Left colon (tissue), 2 donors: Measurements from ENCODE around the gene GOLGA6D. TPM values are rescaled to one million over a fixed set of nuclear protein-coding genes. Genes with fewer than 3 reads are reported as not detected.
A peak's percentile ranks its signal among the peaks of the same experiment; 100 is the strongest.
"Not testable (repeated sequence)": the region's sequence is repeated elsewhere in the genome, so short reads cannot be mapped to it uniquely, and the experiment has no call there.

ENCODE experiments used
- ATAC-seq: fragments of 200-7000 bp; cut with Tn5 transposase; one replicate; pipeline ENCODE4 v1.9.1; 2020; ENCODE audit warnings: mild to moderate bottlenecking, moderate library complexity
- DNase-seq, 2 donors: peaks; one replicate each; pipeline ENCODE4 v3.0.0-alpha.2; 2020
- intact Hi-C, 2 donors: fragments of 100-400 bp; cut with DNase I in 1 of 2; cut with micrococcal nuclease in 1 of 2; formaldehyde crosslinking; loops; one replicate each; pipeline versions ENCODE4 v1.11.2 to v1.14.0; 2022; cut with DNase I, micrococcal nuclease
- total RNA-seq, 2 donors: library from RNA; stranded (reverse); fragmentation: NEBNext Ultra II Directional; extraction: Animal tissue kit (Norgen Biotek cat#: 25700); gene quantifications; one replicate each; pipeline ENCODE4 v1.2.1, GENCODE V29; 2021
- donor health status: DM: no; HTN: no; CAD: no.
- donor health status: DM: yes; HTN: yes; CAD: no.

GOLGA6D gene
- total RNA-seq, 2 donors from 2014 or later, result not detected

GRCh38 chr15:75321711-75322110, 39.1 kb downstream of the GOLGA6D start:
- ATAC-seq (no peak), DNase-seq (no peak)
- intact Hi-C loops, result no loop called here

- no peak for ATAC-seq
- no peak for DNase-seq
Observed at GRCh38 chr15:75325922-75326321, 43.3 kb downstream of the GOLGA6D start.

GRCh38 chr15:75327005-75327404, 44.4 kb downstream of the GOLGA6D start:
- DNase-seq (no peak), ATAC-seq (no peak)
- intact Hi-C loops, result no loop called here

More at GRCh38 chr15:75325922-75326321, 43.3 kb downstream of the GOLGA6D start:
- intact Hi-C loops, result no loop called here

GRCh38 chr15:75327491-75327890, 44.9 kb downstream of the GOLGA6D start:
- intact Hi-C loops, result no loop called here
- ATAC-seq (no peak), DNase-seq (no peak)

- no peak for DNase-seq
- no peak for ATAC-seq
- intact Hi-C loops, result no loop called here
Observed at GRCh38 chr15:75328493-75329314, 46.1 kb downstream of the GOLGA6D start.

GRCh38 chr15:75329571-75329970, 46.9 kb downstream of the GOLGA6D start:
- intact Hi-C loops, result no loop called here
- ATAC-seq, result no peak
- no peak for DNase-seq

GRCh38 chr15:75332093-75332492, 49.5 kb downstream of the GOLGA6D start:
- ATAC-seq, intact Hi-C loops, DNase-seq: not testable (repeated sequence)

GRCh38 chr15:75333654-75334419, 51.2 kb downstream of the GOLGA6D start:
- ATAC-seq, intact Hi-C loops, DNase-seq: not testable (repeated sequence)

- no peak for ATAC-seq
- intact Hi-C loops, result no loop called here
- DNase-seq, result no peak
Observed at GRCh38 chr15:75335313-75335704, 52.7 kb downstream of the GOLGA6D start.

GRCh38 chr15:75335705-75336355, 53.2 kb downstream of the GOLGA6D start, which contains the start of gene COMMD4:
COMMD4 (plus strand) TSS chr15:75336063; CDS start chr15:75336090, 27 bp downstream.
- peak; percentile 94 for ATAC-seq
- intact Hi-C loops, result no loop called here

GRCh38 chr15:75338661-75339240, 56.1 kb downstream of the GOLGA6D start:
- DNase-seq (no peak), ATAC-seq (no peak)
- intact Hi-C loops, result no loop called here

More at GRCh38 chr15:75335705-75336355, 53.2 kb downstream of the GOLGA6D start, which contains the start of gene COMMD4:
- peak; percentile 96 to 98 for DNase-seq

- intact Hi-C loops, result no loop called here
- ATAC-seq (no peak), DNase-seq (no peak)
Observed at GRCh38 chr15:75339531-75340240, 57.1 kb downstream of the GOLGA6D start.

GRCh38 chr15:75342221-75342620, 59.6 kb downstream of the GOLGA6D start:
- ATAC-seq (no peak), DNase-seq (no peak)
- intact Hi-C loops, result no loop called here

- ATAC-seq, intact Hi-C loops, DNase-seq: not testable (repeated sequence)
Observed at GRCh38 chr15:75343953-75344352, 61.3 kb downstream of the GOLGA6D start.
